Loucy (cell line): Measurements from ENCODE around the gene TUT1.

ENCODE experiments used
- H2AFZ ChIP-seq: fragments of 200-600 bp; sonication (generic); 2 replicates; pipeline ENCODE4 v1.6.0; 2016; ENCODE audit warnings: antibody characterized with exemption, mild to moderate bottlenecking, low read length, moderate library complexity
- H3F3A ChIP-seq: fragments of 200-600 bp; 2 replicates; pipeline ENCODE4 v1.6.0; 2016; ENCODE audit warnings: antibody characterized with exemption, low read depth, mild to moderate bottlenecking
- H3K27me3 ChIP-seq: fragments of 200-600 bp; sonication (generic); 2 replicates; pipeline ENCODE4 v1.6.1; 2014; ENCODE audit warnings: low read length, mild to moderate bottlenecking; ENCODE audit not compliant: insufficient read depth, poor library complexity, severe bottlenecking
- H3K36me3 ChIP-seq: fragments of 200-600 bp; sonication (generic); 2 replicates; pipeline ENCODE4 v1.6.1; 2016; ENCODE audit warnings: low read length; ENCODE audit not compliant: insufficient read depth
- H3K4me1 ChIP-seq: fragments of 200-600 bp; sonication (generic); 2 replicates; pipeline ENCODE4 v1.5.1; 2014; ENCODE audit warnings: low read length, mild to moderate bottlenecking; ENCODE audit not compliant: insufficient read depth, poor library complexity, severe bottlenecking
- H3K4me2 ChIP-seq: fragments of 200-600 bp; sonication (generic); 2 replicates; pipeline ENCODE4 v1.6.0; 2014; ENCODE audit warnings: antibody characterized with exemption, low read length, low read depth, mild to moderate bottlenecking; ENCODE audit not compliant: poor library complexity, severe bottlenecking
- H3K4me3 ChIP-seq: fragments of 200-600 bp; sonication (generic); 2 replicates; pipeline ENCODE4 v1.5.1; 2014; ENCODE audit warnings: low read length, mild to moderate bottlenecking, mixed read lengths; ENCODE audit not compliant: poor library complexity, severe bottlenecking
- H3K79me2 ChIP-seq: fragments of 200-600 bp; sonication (generic); 2 replicates; pipeline ENCODE4 v1.6.1; 2014; ENCODE audit warnings: low read length; ENCODE audit not compliant: insufficient read depth
- H3K9ac ChIP-seq: fragments of 200-600 bp; sonication (generic); 2 replicates; pipeline ENCODE4 v1.6.0; 2014; ENCODE audit warnings: mild to moderate bottlenecking, low read depth, low read length, moderate library complexity; ENCODE audit not compliant: poor library complexity, severe bottlenecking
- H3K9me2 ChIP-seq: fragments of 200-600 bp; sonication (generic); replicated peaks from 2 replicates; pipeline ENCODE4 v1.6.1; 2016; ENCODE audit warnings: low read depth, low read length, mixed read lengths
- H3K9me3 ChIP-seq: fragments of 200-600 bp; sonication (generic); 2 replicates; pipeline ENCODE4 v1.6.1; 2014; ENCODE audit warnings: mild to moderate bottlenecking, antibody characterized with exemption, low read length, low read depth; ENCODE audit not compliant: insufficient read depth
- H4K20me1 ChIP-seq: fragments of 200-600 bp; sonication (generic); 2 replicates; pipeline ENCODE4 v1.6.0; 2014; ENCODE audit warnings: antibody characterized with exemption, low read length, mild to moderate bottlenecking; ENCODE audit not compliant: insufficient read depth, poor library complexity, severe bottlenecking
- CTCF ChIP-seq: fragments of 200-600 bp; sonication (generic); conservative IDR thresholded peaks from 2 replicates; pipeline ENCODE4 v1.5.1; 2014; ENCODE audit warnings: mild to moderate bottlenecking, antibody characterized with exemption, low read length
- EZH2phosphoT487 ChIP-seq: fragments of 200-600 bp; IDR thresholded peaks from 2 replicates; pipeline ENCODE4 v1.6.1; 2018; ENCODE audit warnings: antibody characterized with exemption, mild to moderate bottlenecking, moderate library complexity, borderline replicate concordance

TUT1 gene

GRCh38 chr11:62556108-62556874 is 35.0 kb downstream of the TUT1 start:
- TF ChIP-seq CTCF (no peak), EZH2phosphoT487 (no peak)
- Histone ChIP-seq H3K9me2 (no peaks in the 10 kb centered on the region), H3K4me3 (peak overlapping the region; percentile 71), H3K4me2 (peak overlapping the region; percentile 89), H4K20me1 (peaks cover 4% of the 10 kb centered on the region), H3K79me2 (peaks cover 18% of the 10 kb centered on the region; the same call in 1 of the 2 replicates), H2AFZ (peak overlapping the region; percentile 8; the same call in 1 of the 2 replicates), H3K36me3 (peaks cover 26% of the 10 kb centered on the region), H3K9ac (peak overlapping the region; percentile 76), H3K9me3 (no peaks in the 10 kb centered on the region), H3K27me3 (no peaks in the 10 kb centered on the region), H3K4me1 (peaks cover 73% of the 10 kb centered on the region), H3F3A (peaks cover 22% of the 10 kb centered on the region)

GRCh38 chr11:62555464-62556107 is 35.7 kb downstream of the TUT1 start:
- Histone ChIP-seq H3K27me3 (no peaks in the 10 kb centered on the region), H3K9ac (peak overlapping the region; percentile 76), H3K4me2 (peak overlapping the region; percentile 89), H3K4me3 (peak overlapping the region; percentile 71), H3K4me1 (peaks cover 73% of the 10 kb centered on the region), H3F3A (peaks cover 22% of the 10 kb centered on the region), H3K36me3 (peaks cover 20% of the 10 kb centered on the region), H3K79me2 (peaks cover 18% of the 10 kb centered on the region; the same call in 1 of the 2 replicates), H3K9me3 (no peaks in the 10 kb centered on the region), H3K9me2 (no peaks in the 10 kb centered on the region), H4K20me1 (no peaks in the 10 kb centered on the region), H2AFZ (peak overlapping the region; percentile 8; the same call in 1 of the 2 replicates)
- no peak for TF ChIP-seq CTCF

- Histone ChIP-seq H3K27me3 (no peaks in the 10 kb centered on the region), H3K4me3 (peak overlapping the region; percentile 71), H3F3A (peaks cover 22% of the 10 kb centered on the region), H3K9me2 (no peaks in the 10 kb centered on the region), H3K9ac (peak overlapping the region; percentile 76), H3K36me3 (peaks cover 11% of the 10 kb centered on the region), H2AFZ (no peak overlapping the region), H3K4me2 (peak overlapping the region; percentile 89), H3K9me3 (no peaks in the 10 kb centered on the region), H3K4me1 (peaks cover 73% of the 10 kb centered on the region), H3K79me2 (peaks cover 11% of the 10 kb centered on the region; the same call in 1 of the 2 replicates), H4K20me1 (no peaks in the 10 kb centered on the region)
- TF ChIP-seq EZH2phosphoT487: no peak
- TF ChIP-seq CTCF: no peak
Measured at GRCh38 chr11:62554387-62555167, 36.7 kb downstream of the TUT1 start.
